Heart left ventricle (tissue), 16 donors: ENCODE data around the gene SLC66A2. TPM values are rescaled to one million over a fixed set of nuclear protein-coding genes. Genes with fewer than 3 reads are reported as not detected.

ENCODE experiments used
- ATAC-seq, 4 donors: fragments of 200-7000 bp; cut with Tn5 transposase; one replicate each; pipeline ENCODE4 v1.9.1; 2020 to 2022; ENCODE audit warnings: moderate library complexity in 4 of 4, mild to moderate bottlenecking in 3 of 4, moderate number of reproducible peaks in 1 of 4
- DNase-seq, 5 donors: peaks; one replicate each; pipeline ENCODE4 v3.0.0-alpha.2; 2020
- H3K27ac ChIP-seq, 12 donors: fragments of 200-600 bp; sonication (generic) in 4 of 12; one replicate each; pipeline versions ENCODE4 v1.5.0 to v1.8.0; 2016 to 2022; ENCODE audit warnings: mild to moderate bottlenecking in 2 of 12
- H3K27me3 ChIP-seq, 9 donors: fragments of 200-600 bp; sonication (generic) in 2 of 9; one replicate each; pipeline versions ENCODE4 v1.5.1 to v1.8.0; 2016 to 2022; ENCODE audit warnings: mild to moderate bottlenecking in 3 of 9
- H3K36me3 ChIP-seq, 9 donors: fragments of 200-600 bp; sonication (generic) in 2 of 9; one replicate each; pipeline versions ENCODE4 v1.5.0 to v1.8.0; 2018 to 2022; ENCODE audit warnings: mild to moderate bottlenecking in 2 of 9
- H3K4me1 ChIP-seq, 12 donors: fragments of 200-600 bp; sonication (generic) in 4 of 12; one replicate each; pipeline versions ENCODE4 v1.5.0 to v1.8.0; 2016 to 2022; ENCODE audit warnings: mild to moderate bottlenecking in 3 of 12
- H3K4me3 ChIP-seq, 12 donors: fragments of 200-600 bp; sonication (generic) in 4 of 12; one replicate each; pipeline versions ENCODE4 v1.5.0 to v1.8.0; 2017 to 2022; ENCODE audit warnings: mild to moderate bottlenecking in 9 of 12, moderate library complexity in 4 of 12
- H3K9me3 ChIP-seq, 12 donors: fragments of 200-600 bp; sonication (generic) in 4 of 12; one replicate each; pipeline versions ENCODE4 v1.5.0 to v1.8.0; 2016 to 2022; ENCODE audit warnings: mild to moderate bottlenecking in 1 of 12
- CTCF ChIP-seq, 12 donors: fragments of 200-600 bp; sonication (generic) in 4 of 12; IDR thresholded peaks; one replicate each; pipeline versions ENCODE4 v1.5.0 to v1.8.0; 2018 to 2022; ENCODE audit warnings: antibody characterized with exemption in 12 of 12, mild to moderate bottlenecking in 5 of 12
- POLR2A ChIP-seq, 2 donors: fragments of 450-650 bp; IDR thresholded peaks; one replicate each; pipeline ENCODE4 v1.6.1; 2017; ENCODE audit warnings: antibody characterized with exemption in 2 of 2, mild to moderate bottlenecking in 2 of 2, moderate library complexity in 2 of 2
- WGBS, 4 donors: extraction: QIAGEN DNeasy Blood & Tissue Kit in 2 of 4; methylation state at CpG; one replicate each; pipeline versions ENCODE4 v1.1.5 to v1.1.7; 2013 to 2018; 5-methylcytosine and 5-hydroxymethylcytosine counted together
- intact Hi-C, 10 donors: fragments of 100-400 bp; cut with DNase I; formaldehyde crosslinking; loops; one replicate each; pipeline versions ENCODE4 v1.11.1 to v1.14.2; 2022
- polyA plus RNA-seq, 2 donors: library from polyadenylated mRNA; stranded (reverse); fragments of 200-250 nt; gene quantifications; one replicate each; pipeline ENCODE4 v1.2.3, GENCODE V29; 2013
- total RNA-seq, 9 donors: library from RNA; depleted of rRNA in 2 of 9; stranded (reverse); fragments of >200 nt in 2 of 9; fragmentation: NEBNext Ultra II Directional in 3 of 9; extraction: Animal tissue kit (Norgen Biotek cat#: 25700) in 3 of 9; gene quantifications; one replicate each; pipeline versions ENCODE4 v1.1.0 to v1.2.4, GENCODE V29; 2016 to 2023
- donor health status: ischemic (EF 13 %, LVEDD 7.1; RV severe dilation, severe dysfunction).
- donor health status: healthy with polysubstance abuse.
- donor health status: DM: no; HTN: yes; CAD: no.
- donor health status: DM: no; HTN: no; CAD: no.
- donor health status: ischemic (EF 25% LVEDD 6.9; RV normal size, moderate dysfunction).
- donor health status: ischemic (EF 25% LVEDD 5.7; RV mildly dilated, moderate dysfunction).
- donor health status: healthy.
- donor health status: DM: yes; HTN: yes; CAD: no.
- donor health status: ischemic (EF 35%, LVEDD 5.7; RV mildly dilated, moderate dysfunction).
- donor health status: nonischemic (EF 11% LVEDD 7.7; RV severe dilation, severe dysfunction).
- donor health status: DM: yes; HTN: yes; CAD: no.
- donor health status: PGD.
- donor health status: ischemic (EF 29% LVEDD 5.4; RV normal size, mild dysfunction).
- donor health status: nonischemic (EF 23%, LVEDD 6.1; RV moderate dilation, normal function).

SLC66A2 gene
- total and polyA plus RNA-seq, 11 donors: 19.7 to 33.4 (median 26.6) TPM

- WGBS, 4 donors: 55 to 62% (median 60%) methylated on average over 5 of the region's 5 CpGs
- Histone ChIP-seq H3K27me3 (no peaks in the 10 kb centered on the region), H3K36me3 (peaks cover 0 to 65% (median 35%) of the 10 kb centered on the region in 9 donors), H3K4me3 (no peak overlapping the region), H3K27ac (no peak overlapping the region), H3K9me3 (peaks cover 0 to 8% (median 0%) of the 10 kb centered on the region in 12 donors), H3K4me1 (peaks cover 0 to 45% (median 23%) of the 10 kb centered on the region in 12 donors)
- ATAC-seq (no peak), DNase-seq (peak in 1 of 5 donors; percentile 17)
- TF ChIP-seq POLR2A (IDR thresholded peaks at IDR 0.05) (no peak), CTCF (IDR thresholded peaks at IDR 0.05) (no peak)
- intact Hi-C loops: loop anchor here in 1 of 10 donors (10.0 kb wide), 1 partner anchor 46 kb away; the partner anchor contains the start of gene TXNL4A
Measured at GRCh38 chr18:79939096-79939495, 12.4 kb downstream of the SLC66A2 start.

- intact Hi-C loops: loop anchor here in 1 of 10 donors (10.0 kb wide), 1 partner anchor 47 kb away; the partner anchor contains the start of gene TXNL4A
- Histone ChIP-seq H3K9me3 (peaks cover 0 to 15% (median 4%) of the 10 kb centered on the region in 12 donors), H3K27ac (no peak overlapping the region), H3K27me3 (no peaks in the 10 kb centered on the region), H3K36me3 (peaks cover 0 to 63% (median 34%) of the 10 kb centered on the region in 9 donors), H3K4me3 (no peak overlapping the region), H3K4me1 (peaks cover 0 to 47% (median 24%) of the 10 kb centered on the region in 12 donors)
- TF ChIP-seq CTCF (IDR thresholded peaks at IDR 0.05) (no peak), POLR2A (IDR thresholded peaks at IDR 0.05) (no peak)
- WGBS, 4 donors: 92 to 95% (median 94%) methylated on average over 9 of the region's 9 CpGs
- DNase-seq: peak in 1 of 5 donors; percentile 17
- ATAC-seq: no peak
Measured at GRCh38 chr18:79938196-79938595, 13.3 kb downstream of the SLC66A2 start.

GRCh38 chr18:79937103-79937860 lies 14.2 kb downstream of the SLC66A2 start:
- no peak for ATAC-seq
- H3K9me3 ChIP-seq: peaks cover 0 to 25% (median 12%) of the 10 kb centered on the region in 12 donors
- WGBS, 4 donors: 96 to 98% (median 97%) methylated on average over 25 of the region's 25 CpGs
- no peak overlapping the region for H3K4me3 ChIP-seq
- H3K36me3 ChIP-seq: peaks cover 0 to 55% (median 26%) of the 10 kb centered on the region in 9 donors
- DNase-seq: peak in 1 of 5 donors; percentile 25
- intact Hi-C loops: loop anchor here in 1 of 10 donors (10.0 kb wide), 1 partner anchor 48 kb away; the partner anchor contains the start of gene TXNL4A
- TF ChIP-seq CTCF (IDR thresholded peaks at IDR 0.05): no peak
- TF ChIP-seq POLR2A (IDR thresholded peaks at IDR 0.05): no peak
- no peak overlapping the region for H3K27ac ChIP-seq
- no peaks in the 10 kb centered on the region for H3K27me3 ChIP-seq
- peaks cover 0 to 38% (median 21%) of the 10 kb centered on the region in 12 donors for H3K4me1 ChIP-seq

- TF ChIP-seq CTCF (IDR thresholded peaks at IDR 0.05): no peak
- no peak for TF ChIP-seq POLR2A (IDR thresholded peaks at IDR 0.05)
- WGBS, 4 donors: 93 to 96% (median 94%) methylated on average over 12 of the region's 12 CpGs
- Histone ChIP-seq H3K4me1 (peaks cover 0 to 34% (median 17%) of the 10 kb centered on the region in 12 donors), H3K27ac (no peak overlapping the region), H3K36me3 (peaks cover 0 to 48% (median 21%) of the 10 kb centered on the region in 9 donors), H3K4me3 (no peak overlapping the region), H3K27me3 (no peaks in the 10 kb centered on the region), H3K9me3 (peaks cover 0 to 31% (median 15%) of the 10 kb centered on the region in 12 donors)
- DNase-seq: no peak
- ATAC-seq: no peak
- intact Hi-C loops: loop anchor here in 1 of 10 donors (10.0 kb wide), 1 partner anchor 48 kb away; the partner anchor contains the start of gene TXNL4A
Measured at GRCh38 chr18:79936641-79937040, 14.8 kb downstream of the SLC66A2 start.
